GM21619 (cell line): Measurements from ENCODE around the gene NEB.
"Not testable (repeated sequence)": the region's sequence is repeated elsewhere in the genome, so short reads cannot be mapped to it uniquely, and the experiment has no call there.

ENCODE experiments used
- ATAC-seq: cut with Tn5 transposase; IDR thresholded peaks from one replicate; pipeline ENCODE4 v1.9.1; 2021; ENCODE audit not compliant: unreplicated experiment

Gene NEB

GRCh38 chr2:151655663-151656398, 78.4 kb downstream of the NEB start:
- ATAC-seq: no peak

DNA sequence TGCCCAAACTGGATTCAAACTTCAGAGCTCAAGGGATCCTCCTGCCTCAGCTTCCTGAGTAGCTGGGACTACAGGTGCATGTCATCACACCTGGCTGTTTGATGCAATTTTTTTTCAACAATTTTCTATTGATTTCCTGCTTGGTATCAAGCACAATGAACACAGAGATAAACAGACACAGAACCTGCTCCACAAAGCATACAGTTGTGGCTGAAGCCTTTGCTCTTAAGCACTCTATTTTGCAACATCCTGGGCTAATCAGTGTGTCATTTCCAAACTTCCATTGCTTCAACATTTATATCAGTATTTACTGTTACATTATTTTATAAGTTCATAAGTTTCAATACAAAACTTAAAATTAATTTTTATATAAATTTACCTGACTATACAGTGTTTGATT, 79.4 kb downstream of the NEB start:
- ATAC-seq: no peak

DNA sequence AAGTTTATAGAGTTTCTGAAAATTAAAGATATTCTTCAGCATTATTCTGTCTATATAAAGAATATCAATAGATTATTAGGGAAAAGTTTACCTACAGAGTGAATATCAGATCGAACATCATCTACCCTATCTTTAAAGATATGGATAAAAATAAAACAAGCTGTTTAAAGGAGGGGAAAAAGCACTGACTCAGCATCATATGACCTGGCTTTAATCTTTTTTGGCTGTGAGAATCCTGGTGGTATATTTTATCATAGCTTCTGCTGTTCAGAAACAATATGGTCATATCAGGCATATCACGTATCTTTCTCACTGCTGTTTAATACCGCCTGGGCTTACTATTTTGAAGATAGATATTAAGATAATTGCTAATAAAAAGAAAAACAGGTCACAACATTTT, 80.2 kb downstream of the NEB start:
- ATAC-seq: no peak

DNA sequence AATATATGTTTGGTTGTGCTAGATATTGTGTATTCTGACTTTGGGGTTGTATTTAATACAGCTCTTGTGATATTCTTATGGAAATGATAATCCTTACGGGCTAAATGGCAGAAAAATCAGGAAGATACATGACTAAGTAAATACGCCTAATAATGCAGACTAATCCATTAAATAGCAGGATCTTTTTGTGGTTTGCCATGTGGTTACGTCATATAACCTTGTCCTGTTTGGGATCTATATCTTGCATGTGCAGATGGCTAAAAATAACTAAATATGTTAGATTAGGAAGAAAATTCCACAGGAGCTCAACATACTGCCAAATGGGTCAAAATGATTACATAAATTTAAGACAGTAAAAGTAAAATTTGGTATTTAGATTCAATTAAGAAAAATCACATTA, 83.0 kb downstream of the NEB start:
- ATAC-seq: no peak

DNA sequence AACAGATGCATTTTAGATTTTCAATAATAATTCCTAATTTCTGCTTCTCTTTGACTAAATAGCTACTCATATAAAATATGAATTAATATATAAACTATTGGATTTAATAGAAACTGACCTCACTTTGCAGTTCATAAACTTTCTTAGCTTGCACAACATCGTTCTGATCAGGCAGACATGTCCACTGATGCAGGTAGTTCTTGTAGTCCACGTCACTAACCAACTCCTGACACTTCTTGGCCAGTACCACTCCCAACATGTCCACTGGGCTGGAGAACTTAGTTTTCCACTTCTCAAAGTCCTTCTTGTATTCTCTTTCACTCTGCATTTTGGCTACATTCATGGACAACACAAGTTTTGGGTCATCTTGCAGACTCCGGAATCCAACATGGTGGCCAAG, 83.8 kb downstream of the NEB start:
- ATAC-seq: no peak

- no peak for ATAC-seq
Measured at GRCh38 chr2:151649966-151650365, 84.3 kb downstream of the NEB start.

DNA sequence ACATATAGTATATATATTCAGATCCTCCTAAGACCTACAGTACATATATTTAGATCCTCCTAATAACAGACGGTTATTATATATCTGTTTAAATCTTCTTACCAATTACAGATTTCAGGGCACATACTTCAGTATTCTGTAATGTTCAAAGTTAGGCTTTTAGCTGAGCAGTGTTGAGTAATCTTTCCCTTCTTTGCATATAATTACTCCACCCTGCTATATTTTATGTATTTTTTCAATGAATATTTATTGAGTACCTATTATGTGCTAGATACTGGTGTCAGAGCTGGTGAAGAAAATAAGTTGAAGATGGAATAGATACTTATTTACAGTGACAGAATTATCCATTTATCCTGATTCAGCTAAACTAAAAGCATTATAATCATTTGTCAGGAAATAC, 84.9 kb downstream of the NEB start:
- ATAC-seq: no peak

DNA sequence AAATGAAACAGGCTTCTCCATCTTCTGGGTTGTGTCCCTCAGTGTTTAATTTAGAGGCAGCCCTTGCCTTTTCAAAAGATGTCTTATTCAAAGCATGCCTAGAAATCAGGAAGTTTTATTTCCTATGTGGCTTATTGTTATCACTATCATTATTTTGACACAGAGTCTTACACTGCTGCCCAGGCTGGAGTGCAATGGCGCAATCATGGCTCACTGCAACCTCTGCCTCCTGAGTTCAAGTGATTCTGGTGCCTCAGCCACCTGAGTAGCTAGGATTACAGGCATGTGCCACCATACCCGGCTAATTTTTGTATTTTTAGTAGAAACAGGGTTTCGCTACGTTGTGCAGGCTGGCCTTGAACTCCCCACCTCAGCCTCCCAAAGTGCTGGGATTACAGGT, 87.8 kb downstream of the NEB start:
- ATAC-seq: not testable (repeated sequence)

GRCh38 chr2:151644580-151644979, 89.7 kb downstream of the NEB start:
- ATAC-seq: no peak

GRCh38 chr2:151641895-151642294, 92.4 kb downstream of the NEB start:
- not testable (repeated sequence) for ATAC-seq

GRCh38 chr2:151640087-151640486, 94.2 kb downstream of the NEB start:
- ATAC-seq: no peak

- ATAC-seq: no peak
Measured at GRCh38 chr2:151638990-151639389, 95.3 kb downstream of the NEB start.

- ATAC-seq: peak; percentile 48
Measured at GRCh38 chr2:151638191-151638933, 95.9 kb downstream of the NEB start.

- ATAC-seq: peak; percentile 80
Measured at GRCh38 chr2:151637271-151637781, 97.0 kb downstream of the NEB start.

DNA sequence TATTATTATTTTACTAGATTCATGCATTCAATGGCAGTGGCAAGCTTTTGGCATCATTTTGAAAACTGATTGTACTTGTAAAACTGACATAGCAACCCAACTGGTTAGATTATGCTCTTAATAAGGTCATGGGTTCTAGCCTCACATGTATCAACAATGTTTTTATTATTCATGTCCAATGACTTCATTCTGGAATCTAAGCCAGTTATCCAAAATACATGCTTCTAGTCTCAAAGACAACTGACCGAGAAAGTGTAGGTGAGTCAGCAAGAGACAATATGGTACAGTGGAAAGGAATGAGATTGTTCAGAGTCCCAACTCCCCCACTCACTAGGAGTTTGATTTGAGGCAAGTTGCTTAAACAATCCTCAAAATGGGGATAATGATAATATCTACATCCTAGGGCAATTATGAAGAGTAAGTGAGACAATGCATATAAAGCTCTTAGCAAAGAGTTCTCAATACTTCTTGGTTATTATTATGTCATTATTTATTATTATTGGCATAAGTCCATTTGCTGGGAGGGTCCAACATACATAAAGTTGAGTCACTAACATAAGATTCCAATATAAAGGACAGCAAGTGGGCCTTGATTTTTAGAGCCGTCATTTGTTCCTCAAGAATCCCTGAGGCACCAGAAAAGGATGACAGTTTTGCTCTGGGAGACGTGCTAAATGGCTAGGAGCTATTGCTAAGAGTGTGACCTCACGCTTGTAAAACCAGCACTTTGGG, 99.4 kb downstream of the NEB start:
- ATAC-seq: no peak

GRCh38 chr2:151632993-151633565, 101.2 kb downstream of the NEB start:
- no peak for ATAC-seq

DNA sequence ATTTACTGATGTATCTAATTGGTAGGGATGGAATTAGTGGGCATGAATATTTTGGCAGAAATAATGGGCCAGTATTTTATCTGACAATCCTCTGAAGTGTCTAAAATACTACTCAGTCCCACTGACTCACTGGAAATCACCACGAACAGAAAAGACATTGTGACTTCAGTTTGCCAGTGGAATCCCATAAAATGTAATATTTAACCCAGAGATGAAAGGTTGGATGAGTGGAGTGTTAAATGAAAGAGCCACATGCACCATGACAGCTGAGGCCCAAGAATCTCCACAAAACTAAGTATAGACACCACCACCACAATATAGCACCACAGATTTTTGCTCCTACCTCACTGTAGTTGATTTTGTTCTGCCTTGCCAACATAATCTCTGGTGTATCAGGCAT, 103.9 kb downstream of the NEB start:
- no peak for ATAC-seq

- no peak for ATAC-seq
Measured at GRCh38 chr2:151627353-151627752, 106.9 kb downstream of the NEB start.

DNA sequence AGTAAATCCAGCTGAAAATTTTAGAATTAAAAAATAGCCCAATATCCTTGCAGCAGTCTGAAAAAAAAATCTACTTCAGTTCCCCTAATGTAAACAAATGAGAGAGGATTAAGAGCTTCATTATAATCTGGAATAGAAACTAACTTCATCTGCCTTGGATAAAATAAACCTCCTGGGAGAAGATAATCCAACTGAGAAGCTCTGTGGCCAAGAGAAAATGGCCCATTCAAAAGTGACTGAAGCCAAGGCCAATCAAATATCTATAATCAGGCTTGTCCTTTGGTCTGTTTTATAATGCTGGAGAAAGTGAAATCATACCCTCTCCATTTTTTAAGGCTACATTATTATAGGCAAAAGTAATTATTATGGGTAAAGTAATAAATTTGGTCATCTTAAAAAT, 110.0 kb downstream of the NEB start:
- no peak for ATAC-seq

DNA sequence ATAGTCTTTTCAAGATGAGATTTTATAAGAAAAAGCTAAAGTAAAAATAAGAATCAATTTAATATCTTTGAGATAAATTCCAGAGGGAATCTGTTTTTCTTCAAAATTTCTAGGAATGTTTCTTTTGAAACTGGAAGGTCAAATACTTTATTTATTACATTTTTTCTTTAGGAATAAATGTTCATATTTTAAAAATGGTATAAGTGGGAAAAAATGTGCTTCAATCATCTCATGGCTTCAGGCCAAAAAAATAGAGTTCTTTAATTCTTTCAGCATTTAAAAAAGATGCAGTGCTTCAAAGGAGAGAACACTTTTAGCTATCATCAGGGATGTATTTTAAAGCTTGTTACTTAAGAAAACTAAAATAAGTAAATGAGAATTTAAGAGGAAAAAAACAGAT, 110.6 kb downstream of the NEB start:
- no peak for ATAC-seq

- no peak for ATAC-seq
Measured at GRCh38 chr2:151620761-151621160, 113.5 kb downstream of the NEB start.
